ENCODE measurements around the gene NMU. TPM values are rescaled to one million over a fixed set of nuclear protein-coding genes. Genes with fewer than 3 reads are reported as not detected.

The NMU gene
- polyA plus RNA-seq, 1 experiment, result not detected

- H3K36me3 ChIP-seq (ENCODE audit: control insufficient read depth, insufficient read depth, low read length), result no peaks in the 10 kb centered on the region
- H3K4me3 ChIP-seq (ENCODE audit: low read depth, low read length), result no peak overlapping the region
- no peaks in the 10 kb centered on the region for H3K27me3 ChIP-seq (ENCODE audit: control insufficient read depth, insufficient read depth, low read length)
- no peak for TF ChIP-seq CTCF (IDR thresholded peaks at IDR 0.05; ENCODE audit: insufficient read depth, low read depth, low read length)
- CTCF ChIA-PET, result interaction anchor here (1.0 to 1.7 kb wide), 8 partner anchors 50 to 237 kb away, joined by 3 to 8 read pairs (median 3); partner anchors contain the start of gene SRD5A3
- DNase-seq (ENCODE audit: low read depth), result peak; percentile 72
- POLR2A ChIA-PET, result no interaction called here
Observed at GRCh38 chr4:55549888-55550287, 86.2 kb downstream of the NMU start.

GRCh38 chr4:55547918-55548317, 88.2 kb downstream of the NMU start:
- POLR2A ChIA-PET, result no interaction called here

GRCh38 chr4:55547466-55547770, 88.7 kb downstream of the NMU start:
- CTCF ChIA-PET, result interaction anchor here (0.5 kb wide), 1 partner anchor 137 kb away, joined by 3 read pairs; no protein-coding TSS in a partner anchor
- no peak for DNase-seq (ENCODE audit: low read depth)
- POLR2A ChIA-PET, result interaction anchor here (0.6 kb wide), 1 partner anchor 11 kb away, joined by 3 read pairs; no protein-coding TSS in a partner anchor
- TF ChIP-seq CTCF (IDR thresholded peaks at IDR 0.05; ENCODE audit: insufficient read depth, low read depth, low read length), result no peak
- H3K36me3 ChIP-seq (ENCODE audit: control insufficient read depth, insufficient read depth, low read length), result no peaks in the 10 kb centered on the region
- no peaks in the 10 kb centered on the region for H3K27me3 ChIP-seq (ENCODE audit: control insufficient read depth, insufficient read depth, low read length)
- H3K4me3 ChIP-seq (ENCODE audit: low read depth, low read length), result peak overlapping the region; percentile 56

More at GRCh38 chr4:55547918-55548317, 88.2 kb downstream of the NMU start:
- CTCF ChIA-PET, result no interaction called here
- DNase-seq (ENCODE audit: low read depth), result no peak
- H3K27me3 ChIP-seq (ENCODE audit: control insufficient read depth, insufficient read depth, low read length), result no peaks in the 10 kb centered on the region
- no peak overlapping the region for H3K4me3 ChIP-seq (ENCODE audit: low read depth, low read length)
- H3K36me3 ChIP-seq (ENCODE audit: control insufficient read depth, insufficient read depth, low read length), result no peaks in the 10 kb centered on the region
- TF ChIP-seq CTCF (IDR thresholded peaks at IDR 0.05; ENCODE audit: insufficient read depth, low read depth, low read length), result no peak

GRCh38 chr4:55546756-55547465, 89.2 kb downstream of the NMU start, which contains the start of gene CLOCK:
Gene CLOCK, minus strand, starts transcription at chr4:55546909. Its CDS starts 64,124 bp downstream, at chr4:55482785.
- peak; percentile 48 for TF ChIP-seq CTCF (IDR thresholded peaks at IDR 0.05; ENCODE audit: insufficient read depth, low read depth, low read length)
- ChIA-PET POLR2A (interaction anchor here (0.5 to 0.6 kb wide), 3 partner anchors 12 to 314 kb away, joined by 3 read pairs; no protein-coding TSS in a partner anchor), CTCF (interaction anchor here (0.5 to 1.6 kb wide), 4 partner anchors 7 to 201 kb away, joined by 3 to 14 read pairs (median 6); partner anchors contain the start of gene SRD5A3)
- no peaks in the 10 kb centered on the region for H3K36me3 ChIP-seq (ENCODE audit: control insufficient read depth, insufficient read depth, low read length)
- H3K27me3 ChIP-seq (ENCODE audit: control insufficient read depth, insufficient read depth, low read length), result no peaks in the 10 kb centered on the region
- H3K4me3 ChIP-seq (ENCODE audit: low read depth, low read length), result peak within 1 kb of the TSS; percentile 56
- DNase-seq (ENCODE audit: low read depth), result no peak

- no peak for DNase-seq (ENCODE audit: low read depth)
- Histone ChIP-seq H3K4me3 (ENCODE audit: low read depth, low read length) (peak overlapping the region; percentile 56), H3K27me3 (ENCODE audit: control insufficient read depth, insufficient read depth, low read length) (no peaks in the 10 kb centered on the region), H3K36me3 (ENCODE audit: control insufficient read depth, insufficient read depth, low read length) (no peaks in the 10 kb centered on the region)
- TF ChIP-seq CTCF (IDR thresholded peaks at IDR 0.05; ENCODE audit: insufficient read depth, low read depth, low read length), result no peak
- CTCF ChIA-PET, result interaction anchor here (0.9 to 1.6 kb wide), 6 partner anchors 8 to 575 kb away, joined by 3 to 14 read pairs (median 4); partner anchors contain the start of gene SRD5A3
- POLR2A ChIA-PET, result interaction anchor here (0.6 to 1.0 kb wide), 2 partner anchors 21 to 109 kb away, joined by 3 to 4 read pairs; no protein-coding TSS in a partner anchor
Observed at GRCh38 chr4:55546506-55546755, 89.7 kb downstream of the NMU start.
